ENCODE measurements around the gene OCIAD1. TPM values are rescaled to one million over a fixed set of nuclear protein-coding genes. Genes with fewer than 3 reads are reported as not detected.

The OCIAD1 gene
- total and polyA plus RNA-seq, 2 of the 13 experiments (the other 11 are each of a cell fraction or from before 2014, with no cell fraction given) = 67.3 to 74.9 TPM

DNA sequence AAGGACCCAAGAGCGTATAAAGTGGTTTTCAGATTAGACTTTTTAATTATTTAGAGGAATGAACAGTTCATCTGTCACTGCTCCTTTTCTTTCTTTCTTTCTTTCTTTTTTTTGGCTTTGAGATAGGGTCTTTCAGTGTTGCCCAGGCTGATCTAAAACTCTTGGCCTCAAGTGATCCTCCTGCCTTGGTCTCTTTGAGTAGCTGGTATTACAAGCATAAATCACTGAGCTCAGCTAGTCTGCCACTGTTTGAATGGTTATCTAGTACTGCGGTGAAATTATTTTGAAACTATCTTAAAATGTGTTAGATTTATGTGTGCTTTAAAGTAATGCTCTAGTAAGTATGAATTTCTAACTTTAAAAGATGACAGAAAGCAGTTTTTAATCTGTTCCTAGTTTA is 44.3 kb upstream of the OCIAD1 start (continued):
- TF ChIP-seq ZNF281 (CRISPR knock-in tag; IDR thresholded peaks at IDR 0.05; ENCODE audit: borderline replicate concordance) (no peak), ZNF674 (CRISPR knock-in tag; IDR thresholded peaks at IDR 0.05; ENCODE audit: low read depth) (no peak), NR2F2 (IDR thresholded peaks at IDR 0.05; ENCODE audit: borderline replicate concordance, low read depth) (no peak), YEATS4 (CRISPR knock-in tag; IDR thresholded peaks at IDR 0.05; ENCODE audit: borderline replicate concordance) (no peak), ZFAT (CRISPR knock-in tag; conservative IDR thresholded peaks at IDR 0.05) (no peak), ZNF24 (IDR thresholded peaks at IDR 0.05) (no peak), NR2C2 (CRISPR knock-in tag; IDR thresholded peaks at IDR 0.05; ENCODE audit: borderline replicate concordance) (no peak), ZNF549 (CRISPR knock-in tag; IDR thresholded peaks at IDR 0.05) (no peak), ZNF773 (CRISPR knock-in tag; IDR thresholded peaks at IDR 0.05; ENCODE audit: borderline replicate concordance) (no peak), ZNF513 (CRISPR knock-in tag; conservative IDR thresholded peaks at IDR 0.05) (no peak)
